Measurements from ENCODE around the gene C12orf57.

C12orf57 gene

DNA sequence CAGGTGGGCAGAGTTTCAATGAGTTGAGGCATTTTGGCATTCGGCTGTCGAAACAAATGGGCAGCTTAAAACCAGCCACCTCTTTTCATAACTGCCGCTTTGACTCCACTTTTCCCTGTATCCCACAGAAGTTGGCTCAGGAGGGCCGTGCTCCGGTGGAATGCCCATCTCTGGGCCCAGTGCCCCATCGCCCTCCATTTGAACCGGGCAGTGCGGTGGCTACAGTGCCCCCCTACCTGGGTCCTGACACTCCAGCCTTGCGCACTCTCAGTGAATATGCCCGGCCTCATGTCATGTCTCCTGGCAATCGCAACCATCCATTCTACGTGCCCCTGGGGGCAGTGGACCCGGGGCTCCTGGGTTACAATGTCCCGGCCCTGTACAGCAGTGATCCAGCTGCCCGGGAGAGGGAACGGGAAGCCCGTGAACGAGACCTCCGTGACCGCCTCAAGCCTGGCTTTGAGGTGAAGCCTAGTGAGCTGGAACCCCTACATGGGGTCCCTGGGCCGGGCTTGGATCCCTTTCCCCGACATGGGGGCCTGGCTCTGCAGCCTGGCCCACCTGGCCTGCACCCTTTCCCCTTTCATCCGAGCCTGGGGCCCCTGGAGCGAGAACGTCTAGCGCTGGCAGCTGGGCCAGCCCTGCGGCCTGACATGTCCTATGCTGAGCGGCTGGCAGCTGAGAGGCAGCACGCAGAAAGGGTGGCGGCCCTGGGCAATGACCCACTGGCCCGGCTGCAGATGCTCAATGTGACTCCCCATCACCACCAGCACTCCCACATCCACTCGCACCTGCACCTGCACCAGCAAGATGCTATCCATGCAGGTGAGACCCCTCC, 5.2 kb upstream of the C12orf57 start:
- no peak for FAIRE-seq

DNA sequence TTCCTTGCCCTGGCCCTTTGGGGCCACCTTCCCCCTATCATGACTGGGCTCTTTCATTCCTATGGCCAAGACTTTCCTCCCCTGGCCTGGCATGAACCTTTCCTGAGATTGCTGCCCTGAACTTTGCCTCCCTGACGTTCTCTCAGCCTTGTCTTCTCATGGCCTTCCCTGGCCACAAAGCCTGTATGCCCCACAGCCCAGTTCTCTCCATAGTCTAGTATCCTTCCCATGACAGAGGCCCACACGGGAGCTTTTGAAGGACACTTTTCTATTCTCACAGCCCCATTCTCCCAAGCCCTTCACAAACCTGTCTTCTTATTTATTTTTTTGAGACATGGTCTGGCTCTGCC, 4.7 kb upstream of the C12orf57 start:
- FAIRE-seq: no peak

DNA sequence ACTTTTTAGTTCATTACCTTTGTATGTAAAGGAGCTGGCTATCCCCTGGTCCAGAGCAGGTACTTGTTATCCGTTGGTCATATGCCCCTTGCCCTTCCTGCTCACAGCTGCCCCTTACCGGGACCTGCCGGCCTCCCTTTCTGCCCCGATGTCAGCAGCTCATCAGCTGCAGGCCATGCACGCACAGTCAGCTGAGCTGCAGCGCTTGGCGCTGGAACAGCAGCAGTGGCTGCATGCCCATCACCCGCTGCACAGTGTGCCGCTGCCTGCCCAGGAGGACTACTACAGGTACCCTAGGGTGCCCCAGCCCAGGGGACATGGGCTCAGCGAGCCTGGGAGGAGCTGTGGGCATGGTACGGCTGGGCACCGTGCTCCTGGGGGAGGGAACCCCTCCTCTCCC, 2.6 kb upstream of the C12orf57 start:
- FAIRE-seq: no peak

DNA sequence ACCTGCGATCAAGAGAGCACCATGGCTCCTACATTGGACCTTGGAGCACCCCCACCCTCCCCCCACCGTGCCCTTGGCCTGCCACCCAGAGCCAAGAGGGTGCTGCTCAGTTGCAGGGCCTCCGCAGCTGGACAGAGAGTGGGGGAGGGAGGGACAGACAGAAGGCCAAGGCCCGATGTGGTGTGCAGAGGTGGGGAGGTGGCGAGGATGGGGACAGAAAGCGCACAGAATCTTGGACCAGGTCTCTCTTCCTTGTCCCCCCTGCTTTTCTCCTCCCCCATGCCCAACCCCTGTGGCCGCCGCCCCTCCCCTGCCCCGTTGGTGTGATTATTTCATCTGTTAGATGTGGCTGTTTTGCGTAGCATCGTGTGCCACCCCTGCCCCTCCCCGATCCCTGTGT, 2.0 kb upstream of the C12orf57 start:
- FAIRE-seq: no peak

DNA sequence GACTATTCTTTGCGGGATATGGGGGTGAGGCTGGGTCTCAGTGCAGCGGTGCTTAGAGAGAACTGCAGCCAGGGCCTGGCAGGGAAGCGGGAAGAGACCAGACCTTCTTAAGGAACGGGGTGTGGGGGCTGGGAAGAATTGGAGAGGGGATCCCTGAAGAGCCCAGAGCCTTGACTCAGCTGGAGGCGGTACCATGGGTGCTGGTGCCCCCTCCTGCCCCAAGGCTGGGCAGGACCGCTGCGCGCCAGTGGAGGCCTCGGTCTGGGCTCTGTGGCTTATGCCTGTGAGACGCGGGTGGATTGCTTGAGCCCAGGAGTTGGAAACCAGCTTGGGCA, 1.5 kb upstream of the C12orf57 start:
- FAIRE-seq: no peak

DNA sequence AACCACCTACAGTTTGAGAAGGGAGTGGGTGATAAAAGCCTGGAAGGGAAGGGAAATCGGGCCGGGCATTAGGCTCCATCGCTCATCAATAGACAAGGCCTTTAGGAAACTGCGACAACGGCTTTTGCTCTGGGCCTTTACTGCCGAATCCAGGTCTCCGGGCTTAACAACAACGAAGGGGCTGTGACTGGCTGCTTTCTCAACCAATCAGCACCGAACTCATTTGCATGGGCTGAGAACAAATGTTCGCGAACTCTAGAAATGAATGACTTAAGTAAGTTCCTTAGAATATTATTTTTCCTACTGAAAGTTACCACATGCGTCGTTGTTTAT, 467 bp upstream of the C12orf57 start:
- peak; percentile 97 for FAIRE-seq

DNA sequence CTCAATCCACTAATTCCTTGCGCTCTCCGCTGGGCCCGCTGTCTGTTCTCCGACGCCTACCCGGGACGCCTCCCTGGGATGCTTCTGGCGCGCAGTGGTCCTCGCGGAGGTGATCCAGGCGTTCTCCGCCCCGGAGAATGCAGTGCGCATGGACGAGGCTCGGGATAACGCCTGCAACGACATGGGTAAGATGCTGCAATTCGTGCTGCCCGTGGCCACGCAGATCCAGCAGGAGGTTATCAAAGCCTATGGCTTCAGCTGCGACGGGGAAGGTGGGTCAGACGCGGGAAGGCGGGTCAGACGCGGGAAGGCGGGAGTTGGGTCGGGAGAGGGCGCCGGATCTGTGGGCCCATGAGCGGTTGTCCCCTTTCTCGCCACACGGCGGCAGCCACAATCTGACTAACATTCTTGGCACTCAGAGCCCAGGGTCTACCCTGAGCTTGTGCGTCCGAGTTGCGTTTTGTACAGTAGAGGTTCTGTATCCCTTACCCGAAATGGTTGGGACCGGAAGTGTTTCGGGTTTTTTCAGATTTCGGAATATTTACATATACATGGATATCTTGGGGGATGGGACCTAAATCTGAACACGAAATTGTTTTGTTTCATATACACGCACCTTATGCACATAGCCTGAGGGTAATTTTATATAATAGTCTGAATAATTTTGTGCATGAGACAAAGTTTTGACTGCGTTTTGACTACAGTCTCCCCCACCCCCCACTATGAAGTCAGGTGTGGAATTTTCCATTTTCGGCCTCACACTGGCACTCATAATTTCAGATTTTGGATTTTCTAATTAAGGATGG, 762 bp downstream of the C12orf57 start:
- peak; percentile 94 for FAIRE-seq

DNA sequence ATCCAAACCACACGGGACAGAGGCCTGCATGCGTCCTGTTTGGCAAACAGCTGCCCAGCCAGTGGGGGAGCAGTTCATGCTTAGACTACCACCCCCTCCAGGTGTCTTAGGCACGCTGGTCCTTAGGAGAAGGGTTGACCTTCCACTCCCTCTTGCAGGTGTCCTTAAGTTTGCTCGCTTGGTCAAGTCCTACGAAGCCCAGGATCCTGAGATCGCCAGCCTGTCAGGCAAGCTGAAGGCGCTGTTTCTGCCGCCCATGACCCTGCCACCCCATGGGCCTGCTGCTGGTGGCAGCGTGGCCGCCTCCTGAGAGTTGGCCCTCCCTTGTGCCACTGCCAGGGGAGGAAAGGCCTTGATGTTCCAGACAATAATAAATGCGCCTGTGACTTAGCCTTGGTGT, 1.8 kb downstream of the C12orf57 start:
- FAIRE-seq: no peak

DNA sequence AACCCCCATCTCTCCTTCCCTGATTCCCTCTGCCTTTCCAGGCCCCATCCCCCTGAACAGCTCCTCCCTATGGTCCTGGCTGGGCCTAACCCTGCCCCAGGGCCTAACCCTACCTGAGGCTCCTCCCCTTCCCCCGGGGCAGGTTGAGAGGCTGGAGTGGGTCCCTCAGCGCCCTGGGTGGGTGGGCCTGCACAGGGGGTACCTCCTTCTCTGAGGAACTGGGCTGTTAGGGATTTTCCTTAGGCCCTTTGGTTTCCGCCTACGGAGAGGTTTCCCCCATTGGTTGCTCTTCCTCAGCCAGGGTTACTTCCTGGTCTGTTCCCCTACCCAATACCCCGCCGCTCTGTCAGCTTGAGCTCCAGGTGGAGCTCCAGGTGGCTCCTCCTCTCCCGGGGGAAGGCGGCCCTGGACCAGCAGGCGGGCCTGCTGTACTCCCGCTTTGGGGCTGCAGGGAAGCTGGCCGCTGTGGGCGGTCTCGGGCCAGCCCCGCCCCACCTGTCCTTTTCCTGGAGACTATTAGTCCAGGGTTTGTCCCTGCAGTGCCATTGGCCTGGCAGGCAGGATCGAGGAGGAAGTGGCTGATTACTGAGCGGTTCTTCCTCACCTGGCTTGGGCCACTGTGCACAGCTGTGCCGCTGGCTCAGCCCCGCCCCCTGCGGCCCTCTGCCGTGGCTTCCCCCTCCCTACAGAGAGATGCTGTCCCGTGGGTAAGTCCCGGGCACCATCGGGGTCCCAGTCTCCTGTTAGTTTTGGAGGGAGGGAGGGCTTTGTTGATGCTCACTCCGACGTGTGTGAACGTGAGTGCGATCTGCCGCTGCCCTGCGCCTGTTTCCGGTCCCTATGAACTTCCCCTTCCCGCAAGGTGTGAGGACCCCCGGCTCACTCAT, 2.5 kb downstream of the C12orf57 start:
- peak; percentile 97 for FAIRE-seq

DNA sequence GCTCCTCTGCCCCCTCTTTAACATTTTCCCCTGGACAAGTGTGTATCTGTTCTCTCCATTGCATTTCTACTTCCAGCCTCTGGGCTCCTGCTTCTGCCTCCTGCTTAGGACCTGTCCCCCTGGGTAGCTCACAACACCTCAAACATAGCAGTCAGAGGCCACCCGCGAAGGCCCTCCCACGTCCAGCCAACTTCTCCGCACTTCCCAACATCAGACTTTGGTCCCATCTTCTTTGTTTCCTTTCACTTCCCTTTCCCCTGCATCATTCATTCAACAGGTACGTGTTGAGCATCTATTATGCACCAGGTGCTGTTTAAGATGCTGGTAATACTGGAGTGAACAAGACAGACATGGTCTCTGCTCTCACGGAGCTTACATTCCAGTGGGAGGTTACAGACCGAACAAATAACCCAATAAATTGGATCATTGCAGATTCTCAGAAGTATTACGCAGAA, 3.1 kb downstream of the C12orf57 start:
- FAIRE-seq: no peak

DNA sequence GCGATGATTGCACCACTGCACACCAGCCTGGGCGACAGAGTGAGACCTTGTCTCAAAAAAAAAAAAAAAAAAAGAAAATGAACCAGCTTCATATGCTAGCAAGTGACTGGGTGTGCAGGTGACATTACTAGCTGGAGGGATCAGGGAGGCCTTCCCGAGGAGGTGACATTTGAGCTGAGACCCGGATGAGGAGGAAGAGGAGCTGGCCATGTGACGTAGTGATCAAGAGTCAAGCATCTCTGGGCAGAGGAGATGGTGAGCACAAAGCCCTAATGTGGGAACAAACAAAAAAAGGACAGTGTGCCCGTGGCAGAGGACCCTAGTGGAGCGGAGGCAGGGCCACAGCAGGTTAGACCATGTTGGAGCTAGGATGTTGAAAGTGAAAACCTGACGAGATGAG, 3.8 kb downstream of the C12orf57 start:
- no peak for FAIRE-seq

DNA sequence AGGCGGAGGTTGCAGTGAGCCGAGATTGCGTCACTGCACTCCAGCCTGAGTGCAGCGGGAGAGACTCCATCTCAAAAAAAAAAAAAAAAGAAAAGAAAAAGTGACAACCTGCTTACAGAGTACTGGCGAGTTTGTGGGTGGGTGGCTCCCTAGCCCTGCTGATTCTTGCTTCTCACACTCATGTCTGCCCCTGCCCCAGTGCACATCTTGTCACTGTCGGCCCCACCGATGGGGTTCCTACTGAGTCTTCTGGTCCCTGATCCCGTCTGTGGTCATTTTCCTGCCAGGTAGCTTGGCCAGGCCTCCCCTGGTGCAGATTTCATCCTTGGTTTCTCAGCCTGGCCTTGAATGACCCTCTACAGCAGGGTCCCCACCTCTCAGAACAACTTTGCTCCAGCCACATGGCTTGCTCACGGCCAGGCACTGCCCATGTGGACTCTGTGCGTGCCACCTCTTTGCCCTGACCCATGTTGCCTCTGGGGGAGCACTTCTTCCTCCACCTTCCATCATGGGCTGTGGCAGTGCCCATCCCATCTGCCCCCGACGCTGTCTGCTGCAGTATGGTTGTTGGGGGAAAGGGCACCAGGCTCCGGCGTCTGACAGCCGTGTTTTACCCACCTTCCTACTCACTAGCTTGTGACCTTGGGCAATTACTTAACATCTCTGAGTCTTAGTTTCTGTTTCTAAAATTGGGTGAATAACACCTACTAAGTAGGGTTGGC, 5.2 kb downstream of the C12orf57 start:
- no peak for FAIRE-seq

DNA sequence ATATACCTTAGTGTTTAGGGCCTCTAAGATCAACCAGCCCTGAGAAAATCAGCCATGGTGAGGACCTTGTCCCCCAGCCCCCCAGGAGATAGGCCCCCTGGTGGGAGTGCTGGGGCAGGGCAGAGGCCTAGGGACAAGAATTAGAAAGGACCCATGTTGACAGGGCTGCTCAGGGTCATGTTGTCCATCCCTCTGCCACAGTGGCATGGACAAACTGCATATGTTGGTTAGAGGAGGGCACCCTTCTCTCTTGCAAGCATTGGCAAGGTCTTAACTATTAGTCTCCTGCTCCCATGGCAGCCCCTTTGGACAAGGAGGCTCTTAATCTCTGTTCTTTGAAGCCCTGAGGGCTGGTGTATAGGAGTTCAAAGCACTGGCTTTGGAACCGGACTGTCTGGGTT, 6.6 kb downstream of the C12orf57 start:
- FAIRE-seq: no peak

DNA sequence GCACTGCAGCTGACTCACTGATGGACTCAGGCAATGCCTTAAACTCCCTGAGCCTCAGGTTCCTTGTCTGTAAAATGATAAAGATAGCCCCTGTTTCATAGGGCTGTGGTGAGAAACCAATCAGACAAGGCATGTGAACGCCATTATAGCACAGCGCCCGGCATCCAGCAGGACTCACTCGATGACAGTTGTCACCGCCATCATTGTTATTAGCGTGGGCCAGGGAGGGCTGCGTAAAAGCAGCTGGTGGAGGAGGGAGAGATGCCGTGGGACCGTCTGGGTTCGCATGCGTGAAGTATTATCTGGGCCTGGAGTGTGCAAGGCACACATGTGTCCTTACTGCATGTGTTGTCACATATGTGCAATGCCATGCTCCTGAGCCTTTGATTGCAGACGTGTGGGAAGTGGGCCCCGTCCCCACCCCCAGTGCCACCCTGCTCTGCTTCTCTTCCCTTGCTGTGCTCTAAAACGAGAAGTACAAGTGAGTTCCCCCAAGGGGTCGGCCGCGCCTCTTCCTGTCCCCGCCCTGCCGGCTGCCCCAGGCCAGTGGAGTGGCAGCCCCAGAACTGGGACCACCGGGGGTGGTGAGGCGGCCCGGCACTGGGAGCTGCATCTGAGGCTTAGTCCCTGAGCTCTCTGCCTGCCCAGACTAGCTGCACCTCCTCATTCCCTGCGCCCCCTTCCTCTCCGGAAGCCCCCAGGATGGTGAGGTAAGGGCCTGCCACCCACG, 7.2 kb downstream of the C12orf57 start, which contains the start of gene PTPN6:
PTPN6 (plus strand) TSS at position 546 of the 730 bp plus-strand sequence; CDS start at position 703, 157 bp downstream.
- FAIRE-seq: no peak

DNA sequence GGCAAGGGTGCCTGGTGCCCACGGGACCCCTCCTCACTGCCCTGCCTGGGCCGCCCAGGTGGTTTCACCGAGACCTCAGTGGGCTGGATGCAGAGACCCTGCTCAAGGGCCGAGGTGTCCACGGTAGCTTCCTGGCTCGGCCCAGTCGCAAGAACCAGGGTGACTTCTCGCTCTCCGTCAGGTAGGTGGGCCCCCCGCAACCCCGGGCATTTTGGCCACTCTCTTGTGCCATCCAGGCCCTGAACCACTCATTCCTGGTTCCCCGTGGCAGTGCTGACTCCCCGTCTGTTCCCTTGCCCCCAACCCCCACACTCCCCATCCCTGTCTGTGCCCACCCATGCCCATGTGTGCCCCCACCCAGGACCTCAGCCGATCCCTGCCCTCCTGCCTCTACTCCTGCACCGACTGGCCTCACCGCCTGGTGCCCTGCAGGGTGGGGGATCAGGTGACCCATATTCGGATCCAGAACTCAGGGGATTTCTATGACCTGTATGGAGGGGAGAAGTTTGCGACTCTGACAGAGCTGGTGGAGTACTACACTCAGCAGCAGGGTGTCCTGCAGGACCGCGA, 7.8 kb downstream of the C12orf57 start:
- no peak for FAIRE-seq

DNA sequence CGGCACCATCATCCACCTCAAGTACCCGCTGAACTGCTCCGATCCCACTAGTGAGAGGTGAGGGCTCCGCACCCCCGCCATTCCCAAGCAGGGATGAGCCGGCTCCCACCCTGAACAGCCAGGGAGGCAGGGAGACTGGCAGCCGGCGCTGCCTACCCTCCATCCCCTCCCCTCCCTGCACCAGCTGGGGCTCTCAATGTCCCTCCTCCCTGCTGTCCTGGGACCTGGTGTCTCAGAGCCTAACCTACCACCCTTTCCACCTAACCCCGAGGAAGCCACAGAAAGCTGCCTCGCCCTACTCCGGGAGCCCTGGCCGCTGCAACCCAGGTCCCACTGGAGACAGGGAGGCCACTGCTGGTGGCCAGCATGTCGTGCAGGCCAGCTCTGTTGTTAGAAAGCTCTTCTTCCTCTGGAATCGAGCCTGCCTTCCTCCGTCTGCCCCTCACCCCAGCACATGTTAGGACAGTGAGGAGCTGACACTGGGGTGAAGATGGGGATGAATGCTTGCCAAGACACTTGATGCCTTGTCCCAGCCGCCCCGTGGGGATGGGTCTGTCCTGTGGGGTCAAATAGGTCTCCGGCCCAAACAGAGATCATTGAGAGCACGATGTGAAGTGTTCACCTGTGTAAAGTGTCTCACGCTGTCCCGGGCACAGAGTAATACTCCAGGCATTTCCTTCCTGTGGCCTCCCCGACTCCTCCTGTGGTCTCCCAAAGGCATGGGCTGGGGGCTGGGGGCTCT, 8.5 kb downstream of the C12orf57 start:
- FAIRE-seq: no peak

DNA sequence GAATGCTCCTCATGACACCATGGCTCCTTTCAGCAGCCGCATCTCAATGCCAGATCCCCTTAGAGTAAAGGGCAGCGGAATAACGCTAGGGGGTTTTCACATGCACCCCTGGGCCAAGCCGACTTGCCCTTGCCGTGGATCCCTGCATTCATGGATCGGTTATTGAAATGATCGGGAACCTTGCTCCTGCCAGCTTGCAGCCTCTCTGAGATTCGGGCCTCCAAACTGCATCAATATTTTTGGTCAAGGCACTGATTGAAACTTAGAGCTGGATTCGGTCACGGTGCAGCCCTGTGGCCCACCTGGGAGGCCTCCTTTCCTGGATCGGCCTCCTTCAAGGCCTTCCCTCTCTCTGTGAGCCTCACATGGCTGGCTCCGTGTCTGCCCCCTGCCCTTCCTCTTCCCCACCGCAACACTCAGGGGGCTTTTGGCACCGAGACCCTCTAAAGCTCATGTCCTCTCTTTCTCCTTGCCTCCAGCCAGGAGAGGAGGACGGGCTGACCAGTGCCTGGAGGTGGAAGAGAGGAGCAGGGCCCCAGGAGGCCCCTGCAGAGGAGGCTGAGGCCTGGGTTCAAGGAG, 9.1 kb downstream of the C12orf57 start:
- FAIRE-seq: no peak

DNA sequence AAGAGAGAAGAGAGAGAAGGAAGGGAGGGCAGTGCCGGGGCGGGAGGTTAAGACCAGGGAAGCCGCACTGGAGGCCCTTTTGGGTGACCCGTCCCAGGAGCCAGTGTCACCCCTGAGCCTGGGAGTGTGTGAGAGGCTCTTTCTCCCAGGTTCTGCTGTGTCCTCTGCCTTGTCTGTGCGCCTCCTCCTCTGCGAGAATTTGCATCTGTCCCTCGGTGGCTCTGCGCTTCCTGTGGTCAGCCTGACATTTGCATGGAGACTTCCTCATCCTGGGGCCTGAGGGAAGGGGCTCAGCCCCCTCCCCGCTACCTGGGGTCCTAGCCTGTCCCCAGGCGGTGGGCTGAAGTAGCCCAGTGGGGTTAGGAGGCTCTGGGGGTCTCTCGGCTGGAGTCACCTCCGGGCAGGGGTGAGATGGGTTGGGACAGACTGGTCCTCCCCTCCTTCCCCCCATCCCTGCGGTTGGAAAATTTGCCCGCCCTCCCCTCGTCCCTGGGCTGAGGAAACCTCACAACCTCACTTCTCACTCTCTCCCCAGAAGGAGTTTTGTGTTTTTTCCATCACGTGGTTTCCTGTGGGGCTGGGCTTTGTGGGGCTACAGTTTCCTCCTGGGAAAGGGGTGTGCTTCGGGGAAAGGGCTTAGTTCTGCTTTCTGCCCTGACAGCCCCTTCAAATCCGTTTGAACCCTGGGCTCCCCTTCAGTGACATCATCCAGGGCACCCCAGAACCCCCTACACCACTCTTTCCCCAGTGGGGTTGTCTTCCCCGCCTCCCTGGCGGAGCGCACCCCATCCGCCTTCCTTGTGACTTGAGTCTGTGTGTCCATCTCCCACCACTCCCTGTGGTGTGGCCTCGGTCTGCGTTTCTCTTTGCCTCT, 9.9 kb downstream of the C12orf57 start:
- FAIRE-seq: no peak

Data from G401.6 (cell line).